K562 (cell line): ENCODE data around the gene ERN1. TPM values are rescaled to one million over a fixed set of nuclear protein-coding genes. Genes with fewer than 3 reads are reported as not detected.

ENCODE experiments used
- E2F6 ChIP-seq, 2 experiments: IDR thresholded peaks; 2 replicates each; pipeline ENCODE4 v1.6.1; 2011; ENCODE audit warnings: borderline replicate concordance in 1 of 2, control low read depth in 1 of 2, low read depth in 1 of 2, low read length in 1 of 2, mild to moderate bottlenecking in 1 of 2, mixed read lengths in 1 of 2, moderate library complexity in 1 of 2; ENCODE audit not compliant: insufficient read depth in 1 of 2, insufficient read length in 1 of 2, poor library complexity in 1 of 2, severe bottlenecking in 1 of 2; ENCODE audit errors: extremely low read depth in 1 of 2
- ETV1 ChIP-seq: fragments of 450-650 bp; conservative IDR thresholded peaks from 2 replicates; pipeline ENCODE4 v1.6.1; 2016; ENCODE audit warnings: missing genetic modification characterization, control low read depth, low read depth, missing compliant biosample characterization
- GABPB1 ChIP-seq: sonication (generic); formaldehyde crosslinking; IDR thresholded peaks from 2 replicates; pipeline ENCODE4 v1.8.0; 2022; ENCODE audit warnings: mild to moderate bottlenecking, missing genetic modification reagents
- KHSRP ChIP-seq: fragments of 450-650 bp; IDR thresholded peaks from 2 replicates; pipeline ENCODE4 v1.6.1; 2017
- NFIC ChIP-seq: fragments of 450-650 bp; IDR thresholded peaks from 2 replicates; pipeline ENCODE4 v1.6.1; 2017; ENCODE audit warnings: mild to moderate bottlenecking, inconsistent platforms
- NR4A1 ChIP-seq, 2 experiments: fragments of 250-450 bp in 1 of 2; fragments of 450-650 bp in 1 of 2; sonication (Bioruptor Pico) in 1 of 2; IDR thresholded peaks; 2 replicates each; pipeline versions ENCODE4 v1.4.0 to v1.6.1; 2016 to 2020; ENCODE audit warnings: mild to moderate bottlenecking in 2 of 2, missing compliant biosample characterization in 1 of 2, missing genetic modification characterization in 1 of 2, moderate library complexity in 1 of 2
- PATZ1 ChIP-seq: fragments of 250-450 bp; sonication (Bioruptor Pico); IDR thresholded peaks from 2 replicates; pipeline ENCODE4 v1.5.0; 2020; ENCODE audit warnings: mild to moderate bottlenecking, borderline replicate concordance
- SIN3A ChIP-seq, 2 experiments: fragments of 150-350 bp in 1 of 2; IDR thresholded peaks; 2 replicates each; pipeline ENCODE4 v1.6.1; 2011 to 2016; ENCODE audit warnings: borderline replicate concordance in 2 of 2, low read depth in 2 of 2, low read length in 2 of 2, mild to moderate bottlenecking in 2 of 2, moderate library complexity in 2 of 2; ENCODE audit not compliant: control insufficient read depth in 1 of 2
- SRSF3 ChIP-seq: fragments of 200-400 bp; formaldehyde crosslinking; IDR thresholded peaks from 2 replicates; pipeline ENCODE4 v1.6.1; 2016; ENCODE audit warnings: mild to moderate bottlenecking, low read length, moderate library complexity; ENCODE audit not compliant: insufficient read depth
- TEAD2 ChIP-seq: fragments of 450-650 bp; IDR thresholded peaks from 2 replicates; pipeline ENCODE4 v1.6.1; 2016; ENCODE audit warnings: missing genetic modification characterization, control low read depth, missing compliant biosample characterization
- TEAD4 ChIP-seq, 2 experiments: sonication (generic) in 1 of 2; formaldehyde crosslinking in 1 of 2; IDR thresholded peaks; 2 replicates each; pipeline versions ENCODE4 v1.6.1 to v1.8.0; 2012 to 2022; ENCODE audit warnings: borderline replicate concordance in 1 of 2, inconsistent platforms in 1 of 2, low read length in 1 of 2, mild to moderate bottlenecking in 1 of 2, missing genetic modification reagents in 1 of 2
- TFAP4 ChIP-seq: sonication (generic); formaldehyde crosslinking; IDR thresholded peaks from 2 replicates; pipeline ENCODE4 v1.8.0; 2022; ENCODE audit warnings: missing genetic modification reagents, mild to moderate bottlenecking, moderate library complexity, borderline replicate concordance
- ZC3H4 ChIP-seq: sonication (generic); formaldehyde crosslinking; IDR thresholded peaks from 2 replicates; pipeline ENCODE4 v1.9.0; 2021; ENCODE audit warnings: missing genetic modification reagents, borderline replicate concordance
- ZFX ChIP-seq: sonication (generic); formaldehyde crosslinking; IDR thresholded peaks from 2 replicates; pipeline ENCODE4 v1.8.0; 2022; ENCODE audit warnings: mild to moderate bottlenecking, missing genetic modification reagents, moderate library complexity
- ZNF311 ChIP-seq: fragments of 250-450 bp; sonication (Bioruptor Pico); IDR thresholded peaks from 2 replicates; pipeline ENCODE4 v1.4.0; 2020; ENCODE audit warnings: mild to moderate bottlenecking, moderate library complexity
- polyA plus RNA-seq, 8 experiments: library from polyadenylated mRNA; depleted of rRNA in 4 of 8; stranded (reverse) in 5 of 8; unstranded in 3 of 8; fragments of >200 nt; fragmentation: Nextera tagmentation in 2 of 8; fragmentation: Illumina TruSeq in 1 of 8; extraction: Ambion mirVana in 2 of 8; extraction: Trizol in 1 of 8; gene quantifications; 2 replicates each; pipeline versions ENCODE4 v1.2.1 to v1.2.3, GENCODE V29; 2011 to 2014; ENCODE audit warnings: inconsistent platforms in 1 of 8, missing spikeins in 1 of 8
- total RNA-seq, 7 experiments: library from RNA; depleted of rRNA in 6 of 7; stranded (reverse); fragments of >200 nt in 6 of 7; fragmentation: Illumina TruSeq in 2 of 7; extraction: Trizol in 2 of 7; gene quantifications; 2 replicates each; pipeline versions ENCODE4 v1.2.1 to v1.2.3, GENCODE V29; 2011 to 2021; ENCODE audit warnings: low replicate concordance in 1 of 7
- TF ChIP-seq, protein P1 (sequence below), 2 experiments: fragments of 450-650 bp in 1 of 2; sonication (generic) in 1 of 2; formaldehyde crosslinking in 1 of 2; IDR thresholded peaks in 1 of 2; conservative IDR thresholded peaks in 1 of 2; 2 replicates each; pipeline versions ENCODE4 v1.6.1 to v1.8.1; 2016 to 2023; ENCODE audit warnings: mild to moderate bottlenecking in 2 of 2, moderate library complexity in 2 of 2, inconsistent platforms in 1 of 2, missing genetic modification reagents in 1 of 2
- TF ChIP-seq, protein P2 (sequence below): IDR thresholded peaks from 2 replicates; pipeline ENCODE4 v1.6.1; 2014; ENCODE audit warnings: antibody characterized with exemption

Gene ERN1
- total and polyA plus RNA-seq, 9 of the 15 experiments (the other 6 are each of a cell fraction or from before 2014, with no cell fraction given) = 2.1 to 22.5 (median 7.3) TPM

DNA sequence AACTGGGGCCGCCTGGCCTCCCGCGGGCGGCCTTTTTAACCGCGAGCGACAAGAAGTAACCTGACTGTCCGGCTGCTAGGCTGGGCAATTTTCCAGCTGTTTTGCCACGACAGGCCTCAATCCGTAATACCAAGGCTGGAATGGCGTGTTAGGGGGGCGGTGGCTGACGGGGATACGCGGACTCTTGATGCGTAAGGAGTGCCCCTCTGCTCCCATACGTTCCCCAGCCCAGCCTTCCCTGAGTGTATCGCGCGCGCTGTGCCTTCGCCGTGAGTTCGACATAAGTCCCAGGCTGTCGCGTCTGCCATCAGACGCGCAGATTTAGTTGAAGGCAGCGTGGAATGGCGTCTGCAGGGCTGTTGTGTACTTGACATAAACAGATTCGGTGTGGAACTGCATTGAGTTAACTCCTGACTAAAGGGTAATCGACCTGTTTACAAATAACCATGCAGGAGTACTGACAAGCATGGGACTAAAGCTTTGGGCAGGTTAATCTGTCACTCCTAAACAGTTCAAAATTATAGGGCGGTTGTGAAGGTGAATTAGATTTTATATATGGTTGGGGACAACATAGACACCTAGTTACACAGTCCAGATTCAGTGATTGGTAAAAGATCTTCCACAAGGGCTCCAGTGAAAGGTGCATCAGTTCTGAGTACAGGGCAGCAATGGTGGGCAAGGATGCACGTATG lies 16.6 kb upstream of the ERN1 start (continued):
- peak; percentile 61 for TF ChIP-seq GABPB1 (CRISPR knock-in tag)
- TF ChIP-seq SRSF3 = no peak
- no peak for TF ChIP-seq TEAD2
- TF ChIP-seq KHSRP = no peak
- TF ChIP-seq TEAD4 (IDR thresholded peaks at IDR 0.05; ENCODE audit: low read length) = peak; percentile 9; the same call in 1 of the 2 replicates
- no peak for TF ChIP-seq TEAD4 (CRISPR knock-in tag; IDR thresholded peaks at IDR 0.05; ENCODE audit: borderline replicate concordance)
- TF ChIP-seq NFIC = peak; percentile 32
- TF ChIP-seq NR4A1 (CRISPR knock-in tag; IDR thresholded peaks at IDR 0.05) = no peak
- no peak for TF ChIP-seq NR4A1 (tag; IDR thresholded peaks at IDR 0.05)
- no peak for TF ChIP-seq PATZ1
- peak; percentile 39; the same call in 1 of the 2 replicates for TF ChIP-seq ZFX
- peak; percentile 94 for TF ChIP-seq ZC3H4 (CRISPR knock-in tag)
- TF ChIP-seq, protein P1, sequence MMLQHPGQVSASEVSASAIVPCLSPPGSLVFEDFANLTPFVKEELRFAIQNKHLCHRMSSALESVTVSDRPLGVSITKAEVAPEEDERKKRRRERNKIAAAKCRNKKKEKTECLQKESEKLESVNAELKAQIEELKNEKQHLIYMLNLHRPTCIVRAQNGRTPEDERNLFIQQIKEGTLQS (IDR thresholded peaks at IDR 0.05) = no peak
- TF ChIP-seq, protein P1 (CRISPR knock-in tag; conservative IDR thresholded peaks at IDR 0.05) = peak; percentile 95
- peak; percentile 7 to 9 for TF ChIP-seq E2F6 (IDR thresholded peaks at IDR 0.05; ENCODE audit: borderline replicate concordance in 1 of 2, extremely low read depth in 1 of 2, insufficient read depth in 1 of 2, insufficient read length in 1 of 2, low read depth in 1 of 2, low read length in 1 of 2, poor library complexity in 1 of 2, severe bottlenecking in 1 of 2)
- TF ChIP-seq, protein P2, sequence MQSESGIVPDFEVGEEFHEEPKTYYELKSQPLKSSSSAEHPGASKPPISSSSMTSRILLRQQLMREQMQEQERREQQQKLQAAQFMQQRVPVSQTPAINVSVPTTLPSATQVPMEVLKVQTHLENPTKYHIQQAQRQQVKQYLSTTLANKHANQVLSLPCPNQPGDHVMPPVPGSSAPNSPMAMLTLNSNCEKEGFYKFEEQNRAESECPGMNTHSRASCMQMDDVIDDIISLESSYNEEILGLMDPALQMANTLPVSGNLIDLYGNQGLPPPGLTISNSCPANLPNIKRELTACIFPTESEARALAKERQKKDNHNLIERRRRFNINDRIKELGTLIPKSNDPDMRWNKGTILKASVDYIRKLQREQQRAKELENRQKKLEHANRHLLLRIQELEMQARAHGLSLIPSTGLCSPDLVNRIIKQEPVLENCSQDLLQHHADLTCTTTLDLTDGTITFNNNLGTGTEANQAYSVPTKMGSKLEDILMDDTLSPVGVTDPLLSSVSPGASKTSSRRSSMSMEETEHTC = 0 out of 2 replicates have a peak, but pooled peaks have one; percentile 33
- TF ChIP-seq ETV1 (tag) = 0 out of 2 replicates have a peak, but pooled peaks have one; percentile 24
- peak in 1 of 2 experiments; percentile 4; a peak in 1 of 4 replicates for TF ChIP-seq SIN3A (IDR thresholded peaks at IDR 0.05; ENCODE audit: borderline replicate concordance in 2 of 2, control insufficient read depth in 1 of 2, low read depth in 2 of 2, low read length in 2 of 2)
- no peak for TF ChIP-seq ZNF311 (CRISPR knock-in tag)
- no peak; the same call in 1 of the 2 replicates for TF ChIP-seq TFAP4 (CRISPR knock-in tag)
